Lower leg skin (tissue), 3 donors: Measurements from ENCODE around the gene LCN9.

Experiments
- CTCF ChIP-seq, 3 donors: fragments of 450-650 bp; IDR thresholded peaks; one replicate each; pipeline ENCODE4 v1.5.1; 2016; ENCODE audit warnings: antibody characterized with exemption in 3 of 3, mild to moderate bottlenecking in 3 of 3, moderate library complexity in 2 of 3
- POLR2A ChIP-seq, 2 donors: fragments of 450-650 bp; IDR thresholded peaks; one replicate each; pipeline ENCODE4 v1.6.1; 2016 to 2017; ENCODE audit warnings: antibody characterized with exemption in 2 of 2, mild to moderate bottlenecking in 1 of 2, moderate library complexity in 1 of 2

- TF ChIP-seq CTCF (IDR thresholded peaks at IDR 0.05) (no peak), POLR2A (IDR thresholded peaks at IDR 0.05) (no peak)
These were observed 8.5 kb downstream of the LCN9 start for GRCh38 chr9:135671591-135672041.
